GM12892 (cell line): Measurements from ENCODE around the gene MCL1.

ENCODE experiments used
- DNase-seq: peaks from one replicate; pipeline ENCODE4 v3.0.0; 2011; ENCODE audit not compliant: insufficient read length
- FAIRE-seq: peaks from 2 replicates; lab custom pipeline; 2011; peaks lifted over from hg19 to GRCh38; lab: Jason Lieb, UNC
- POLR2A ChIP-seq: IDR thresholded peaks from 2 replicates; pipeline ENCODE4 v1.6.1; 2011; ENCODE audit warnings: low read depth, low read length, control low read depth
- POLR2AphosphoS5 ChIP-seq: IDR thresholded peaks from 2 replicates; pipeline ENCODE4 v1.6.1; 2011; ENCODE audit warnings: low read depth, low read length, control low read depth
- TAF1 ChIP-seq: IDR thresholded peaks from 2 replicates; pipeline ENCODE4 v1.6.1; 2011; ENCODE audit warnings: low read depth, mild to moderate bottlenecking, control low read depth, low read length, borderline replicate concordance

MCL1 gene

GRCh38 chr1:150558303-150558704 lies 21.1 kb downstream of the MCL1 start:
- DNase-seq (no peak), FAIRE-seq (no peak)
- TF ChIP-seq TAF1: no peak
- TF ChIP-seq POLR2A: no peak
- no peak for TF ChIP-seq POLR2AphosphoS5

DNA sequence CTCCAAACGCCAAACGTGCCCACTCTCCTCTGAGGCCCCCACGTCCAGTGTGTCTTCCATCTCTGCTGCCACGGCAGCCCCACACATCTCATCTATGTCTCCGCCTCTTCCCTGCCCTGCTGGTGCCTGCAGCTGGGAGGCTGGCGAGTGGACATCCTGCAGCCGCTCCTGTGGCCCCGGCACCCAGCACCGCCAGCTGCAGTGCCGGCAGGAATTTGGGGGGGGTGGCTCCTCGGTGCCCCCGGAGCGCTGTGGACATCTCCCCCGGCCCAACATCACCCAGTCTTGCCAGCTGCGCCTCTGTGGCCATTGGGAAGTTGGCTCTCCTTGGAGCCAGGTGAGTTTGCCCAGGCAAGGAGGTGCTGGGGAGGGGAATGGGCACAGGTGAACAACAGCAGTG lies 21.6 kb downstream of the MCL1 start:
- no peak for TF ChIP-seq POLR2AphosphoS5
- TF ChIP-seq TAF1: no peak
- no peak for TF ChIP-seq POLR2A
- DNase-seq (no peak), FAIRE-seq (no peak)

GRCh38 chr1:150557065-150557600 lies 22.3 kb downstream of the MCL1 start:
- TF ChIP-seq TAF1: no peak
- no peak for TF ChIP-seq POLR2AphosphoS5
- TF ChIP-seq POLR2A: no peak
- peak; percentile 9 for DNase-seq
- no peak for FAIRE-seq

DNA sequence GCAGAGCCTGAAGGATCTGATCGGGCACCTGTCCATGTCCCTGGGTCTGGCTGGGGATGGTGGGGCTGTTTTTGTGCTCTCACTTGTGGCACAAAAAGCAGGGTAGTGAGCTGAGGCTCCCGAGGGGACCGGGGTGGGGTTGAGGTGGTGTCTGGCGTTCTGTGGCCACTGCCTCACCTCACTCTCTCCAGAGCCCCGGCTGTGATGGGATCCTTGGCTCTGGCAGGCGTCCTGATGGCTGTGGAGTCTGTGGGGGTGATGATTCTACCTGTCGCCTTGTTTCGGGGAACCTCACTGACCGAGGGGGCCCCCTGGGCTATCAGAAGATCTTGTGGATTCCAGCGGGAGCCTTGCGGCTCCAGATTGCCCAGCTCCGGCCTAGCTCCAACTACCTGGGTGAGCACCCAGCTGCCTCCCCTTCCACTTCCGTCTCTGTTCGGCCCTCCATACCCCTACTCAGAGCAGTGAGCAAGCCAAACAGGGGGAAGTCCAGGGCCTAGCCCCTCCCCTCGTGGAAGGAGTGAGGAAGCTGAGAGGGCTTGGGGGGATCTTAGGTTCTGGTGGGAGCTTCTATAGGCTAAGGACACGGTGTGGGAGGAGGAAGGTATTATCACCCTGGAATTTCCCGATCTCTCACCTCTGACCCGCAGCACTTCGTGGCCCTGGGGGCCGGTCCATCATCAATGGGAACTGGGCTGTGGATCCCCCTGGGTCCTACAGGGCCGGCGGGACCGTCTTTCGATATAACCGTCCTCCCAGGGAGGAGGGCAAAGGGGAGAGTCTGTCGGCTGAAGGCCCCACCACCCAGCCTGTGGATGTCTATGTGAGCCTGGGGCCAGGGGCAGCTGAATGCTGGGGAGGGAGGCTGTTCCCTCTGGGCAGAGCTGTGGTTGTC lies 23.2 kb downstream of the MCL1 start:
- TF ChIP-seq TAF1 (no peak), POLR2A (no peak), POLR2AphosphoS5 (no peak)
- FAIRE-seq (no peak), DNase-seq (no peak)

- FAIRE-seq (no peak), DNase-seq (no peak)
- TF ChIP-seq TAF1 (no peak), POLR2A (no peak), POLR2AphosphoS5 (no peak; the same call in 1 of the 2 replicates)
Measured at GRCh38 chr1:150555198-150555970, 24.0 kb downstream of the MCL1 start.

DNA sequence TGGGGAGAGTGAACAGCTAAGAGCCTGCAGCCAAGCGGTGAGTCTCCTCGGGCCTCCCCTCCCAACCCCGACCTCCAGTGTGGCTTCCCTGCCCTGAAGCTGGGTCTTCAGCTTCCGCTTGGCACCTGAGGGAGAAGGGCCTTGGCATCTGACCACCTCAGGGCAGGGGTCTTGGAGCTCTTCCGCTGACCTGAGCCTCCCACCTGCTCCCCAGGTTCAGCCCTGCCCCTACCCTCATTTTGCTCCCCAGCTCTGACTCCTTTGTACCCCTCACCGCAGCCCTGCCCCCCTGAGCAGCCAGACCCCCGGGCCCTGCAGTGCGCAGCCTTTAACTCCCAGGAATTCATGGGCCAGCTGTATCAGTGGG lies 25.3 kb downstream of the MCL1 start:
- TF ChIP-seq TAF1 (no peak), POLR2A (no peak)
- FAIRE-seq: no peak
- DNase-seq: no peak

DNA sequence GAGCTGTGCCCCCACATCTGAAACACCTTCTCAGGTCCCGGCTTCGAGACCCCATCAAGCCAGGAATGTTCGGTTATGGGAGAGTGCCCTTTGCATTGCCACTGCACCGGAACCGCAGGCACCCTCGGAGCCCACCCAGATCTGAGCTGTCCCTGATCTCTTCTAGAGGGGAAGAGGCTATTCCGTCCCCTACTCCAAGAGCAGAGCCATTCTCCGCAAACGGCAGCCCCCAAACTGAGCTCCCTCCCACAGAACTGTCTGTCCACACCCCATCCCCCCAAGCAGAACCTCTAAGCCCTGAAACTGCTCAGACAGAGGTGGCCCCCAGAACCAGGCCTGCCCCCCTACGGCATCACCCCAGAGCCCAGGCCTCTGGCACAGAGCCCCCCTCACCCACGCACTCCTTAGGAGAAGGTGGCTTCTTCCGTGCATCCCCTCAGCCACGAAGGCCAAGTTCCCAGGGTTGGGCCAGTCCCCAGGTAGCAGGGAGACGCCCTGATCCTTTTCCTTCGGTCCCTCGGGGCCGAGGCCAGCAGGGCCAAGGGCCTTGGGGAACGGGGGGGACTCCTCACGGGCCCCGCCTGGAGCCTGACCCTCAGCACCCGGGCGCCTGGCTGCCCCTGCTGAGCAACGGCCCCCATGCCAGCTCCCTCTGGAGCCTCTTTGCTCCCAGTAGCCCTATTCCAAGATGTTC lies 25.9 kb downstream of the MCL1 start:
- FAIRE-seq (no peak), DNase-seq (no peak)
- TF ChIP-seq POLR2AphosphoS5: no peak

- no peak for DNase-seq
Measured at GRCh38 chr1:150552911-150553289, 26.5 kb downstream of the MCL1 start.

GRCh38 chr1:150552128-150552910 lies 27.1 kb downstream of the MCL1 start:
- no peak for DNase-seq
- no peak for TF ChIP-seq POLR2AphosphoS5
- no peak for TF ChIP-seq POLR2A
- no peak for TF ChIP-seq TAF1
- no peak for FAIRE-seq

More at GRCh38 chr1:150552911-150553289, 26.5 kb downstream of the MCL1 start:
- FAIRE-seq: no peak
- no peak for TF ChIP-seq TAF1
- no peak for TF ChIP-seq POLR2AphosphoS5

- no peak for DNase-seq
- TF ChIP-seq POLR2A (no peak), POLR2AphosphoS5 (no peak), TAF1 (no peak)
- no peak for FAIRE-seq
Measured at GRCh38 chr1:150551784-150552127, 27.7 kb downstream of the MCL1 start.

GRCh38 chr1:150551051-150551783 lies 28.2 kb downstream of the MCL1 start:
- no peak for TF ChIP-seq POLR2AphosphoS5
- FAIRE-seq (no peak), DNase-seq (no peak)
